Activated naive CD8-positive, alpha-beta T cell (primary cell): ENCODE data around the gene LCN9.

ENCODE experiments used
- H3K27ac Mint-ChIP-seq: one replicate; pipeline ENCODE4 v1.8.0; 2021; ENCODE audit warnings: mixed read lengths
- H3K27me3 Mint-ChIP-seq: one replicate; pipeline ENCODE4 v1.8.0; 2021; ENCODE audit warnings: mixed read lengths
- H3K36me3 Mint-ChIP-seq: one replicate; pipeline ENCODE4 v1.8.0; 2021; ENCODE audit warnings: mixed read lengths
- H3K4me1 Mint-ChIP-seq: one replicate; pipeline ENCODE4 v1.8.0; 2021; ENCODE audit warnings: low read depth, mixed read lengths
- H3K4me3 Mint-ChIP-seq: one replicate; pipeline ENCODE4 v1.8.0; 2021; ENCODE audit warnings: mild to moderate bottlenecking, mixed read lengths
- H3K9me3 Mint-ChIP-seq: one replicate; pipeline ENCODE4 v1.8.0; 2021; ENCODE audit warnings: low read depth, mixed read lengths

LCN9 gene

DNA sequence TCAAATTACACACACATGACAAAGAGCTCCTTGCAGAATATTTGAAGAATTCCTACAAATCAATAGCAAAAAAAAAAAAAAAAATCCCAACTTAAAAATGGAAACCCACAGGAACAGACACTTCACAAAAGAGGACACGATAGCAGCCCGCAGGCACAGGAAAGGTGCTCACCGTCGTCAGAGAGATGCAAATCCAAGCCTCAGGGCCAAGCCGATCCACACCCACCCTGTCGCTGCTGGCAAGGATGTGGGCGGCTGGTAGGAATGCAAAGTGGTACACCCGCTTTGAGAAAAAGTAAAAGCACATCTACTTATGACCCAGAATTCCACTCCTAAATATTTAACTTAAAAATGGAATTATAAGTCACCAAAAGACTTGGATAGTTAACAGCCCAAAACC is 10.8 kb downstream of the LCN9 start:
- peaks cover 2% of the 10 kb centered on the region for H3K27me3 Mint-ChIP-seq
- H3K4me1 Mint-ChIP-seq = no peaks in the 10 kb centered on the region
- no peak overlapping the region for H3K27ac Mint-ChIP-seq
- no peaks in the 10 kb centered on the region for H3K36me3 Mint-ChIP-seq
- H3K9me3 Mint-ChIP-seq = no peaks in the 10 kb centered on the region
- no peak overlapping the region for H3K4me3 Mint-ChIP-seq

DNA sequence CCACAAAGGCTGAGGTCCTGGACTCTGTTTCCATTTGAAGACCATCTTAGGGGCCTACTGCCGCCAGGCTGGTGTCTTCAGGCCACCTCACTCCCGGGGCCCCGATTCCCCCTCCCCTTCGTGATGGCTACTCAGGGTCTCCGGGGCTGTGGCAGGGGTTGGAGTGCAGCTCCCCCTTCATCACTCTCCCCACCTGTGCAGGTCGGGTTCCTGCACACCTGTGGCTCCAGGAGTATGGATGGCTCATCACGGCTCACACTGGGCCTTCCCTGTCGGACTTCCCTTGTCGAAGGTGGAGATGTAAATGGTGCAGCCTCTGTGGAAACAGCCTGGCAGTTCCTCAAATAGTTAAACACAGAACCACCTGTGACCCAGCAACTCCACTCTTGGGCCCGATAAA is 11.9 kb downstream of the LCN9 start:
- no peak overlapping the region for H3K27ac Mint-ChIP-seq
- H3K27me3 Mint-ChIP-seq = peaks cover 2% of the 10 kb centered on the region
- H3K9me3 Mint-ChIP-seq = no peaks in the 10 kb centered on the region
- no peaks in the 10 kb centered on the region for H3K4me1 Mint-ChIP-seq
- no peaks in the 10 kb centered on the region for H3K36me3 Mint-ChIP-seq
- H3K4me3 Mint-ChIP-seq = no peak overlapping the region

GRCh38 chr9:135676891-135677290 is 13.8 kb downstream of the LCN9 start:
- peaks cover 4% of the 10 kb centered on the region for H3K27me3 Mint-ChIP-seq
- H3K9me3 Mint-ChIP-seq = no peaks in the 10 kb centered on the region
- no peak overlapping the region for H3K4me3 Mint-ChIP-seq
- H3K27ac Mint-ChIP-seq = no peak overlapping the region
- H3K36me3 Mint-ChIP-seq = no peaks in the 10 kb centered on the region
- no peaks in the 10 kb centered on the region for H3K4me1 Mint-ChIP-seq

GRCh38 chr9:135677641-135678168 is 14.6 kb downstream of the LCN9 start:
- Mint-ChIP-seq H3K36me3 (no peaks in the 10 kb centered on the region), H3K4me1 (no peaks in the 10 kb centered on the region), H3K27me3 (peaks cover 2% of the 10 kb centered on the region), H3K9me3 (no peaks in the 10 kb centered on the region), H3K27ac (no peak overlapping the region), H3K4me3 (no peak overlapping the region)

GRCh38 chr9:135678236-135679017 is 15.3 kb downstream of the LCN9 start:
- Mint-ChIP-seq H3K9me3 (no peaks in the 10 kb centered on the region), H3K27ac (no peak overlapping the region), H3K27me3 (peaks cover 2% of the 10 kb centered on the region), H3K36me3 (no peaks in the 10 kb centered on the region), H3K4me1 (no peaks in the 10 kb centered on the region), H3K4me3 (no peak overlapping the region)

- H3K9me3 Mint-ChIP-seq = no peaks in the 10 kb centered on the region
- H3K4me3 Mint-ChIP-seq = no peak overlapping the region
- H3K4me1 Mint-ChIP-seq = no peaks in the 10 kb centered on the region
- peaks cover 2% of the 10 kb centered on the region for H3K27me3 Mint-ChIP-seq
- H3K36me3 Mint-ChIP-seq = no peaks in the 10 kb centered on the region
- no peak overlapping the region for H3K27ac Mint-ChIP-seq
These were observed 16.9 kb downstream of the LCN9 start for GRCh38 chr9:135680056-135680455.

- no peak overlapping the region for H3K4me3 Mint-ChIP-seq
- H3K9me3 Mint-ChIP-seq = no peaks in the 10 kb centered on the region
- H3K27me3 Mint-ChIP-seq = peaks cover 2% of the 10 kb centered on the region
- no peaks in the 10 kb centered on the region for H3K4me1 Mint-ChIP-seq
- H3K27ac Mint-ChIP-seq = no peak overlapping the region
- no peaks in the 10 kb centered on the region for H3K36me3 Mint-ChIP-seq
These were observed 18.1 kb downstream of the LCN9 start for GRCh38 chr9:135681161-135681560.

- Mint-ChIP-seq H3K4me3 (no peak overlapping the region), H3K4me1 (no peaks in the 10 kb centered on the region), H3K27me3 (peaks cover 2% of the 10 kb centered on the region), H3K9me3 (no peaks in the 10 kb centered on the region), H3K36me3 (no peaks in the 10 kb centered on the region), H3K27ac (no peak overlapping the region)
These were observed 20.4 kb downstream of the LCN9 start for GRCh38 chr9:135683401-135684034.

- H3K9me3 Mint-ChIP-seq = no peaks in the 10 kb centered on the region
- H3K4me1 Mint-ChIP-seq = no peaks in the 10 kb centered on the region
- H3K36me3 Mint-ChIP-seq = no peaks in the 10 kb centered on the region
- H3K27ac Mint-ChIP-seq = no peak overlapping the region
- no peak overlapping the region for H3K4me3 Mint-ChIP-seq
- H3K27me3 Mint-ChIP-seq = peaks cover 2% of the 10 kb centered on the region
These were observed 21.6 kb downstream of the LCN9 start for GRCh38 chr9:135684691-135685090.

- H3K36me3 Mint-ChIP-seq = no peaks in the 10 kb centered on the region
- no peaks in the 10 kb centered on the region for H3K4me1 Mint-ChIP-seq
- no peaks in the 10 kb centered on the region for H3K27me3 Mint-ChIP-seq
- no peak overlapping the region for H3K27ac Mint-ChIP-seq
- no peak overlapping the region for H3K4me3 Mint-ChIP-seq
- no peaks in the 10 kb centered on the region for H3K9me3 Mint-ChIP-seq
These were observed 24.1 kb downstream of the LCN9 start for GRCh38 chr9:135687216-135687615.

- Mint-ChIP-seq H3K4me3 (no peak overlapping the region), H3K36me3 (no peaks in the 10 kb centered on the region), H3K27me3 (no peaks in the 10 kb centered on the region), H3K4me1 (no peaks in the 10 kb centered on the region), H3K27ac (no peak overlapping the region), H3K9me3 (no peaks in the 10 kb centered on the region)
These were observed 25.9 kb downstream of the LCN9 start for GRCh38 chr9:135689011-135689410.

DNA sequence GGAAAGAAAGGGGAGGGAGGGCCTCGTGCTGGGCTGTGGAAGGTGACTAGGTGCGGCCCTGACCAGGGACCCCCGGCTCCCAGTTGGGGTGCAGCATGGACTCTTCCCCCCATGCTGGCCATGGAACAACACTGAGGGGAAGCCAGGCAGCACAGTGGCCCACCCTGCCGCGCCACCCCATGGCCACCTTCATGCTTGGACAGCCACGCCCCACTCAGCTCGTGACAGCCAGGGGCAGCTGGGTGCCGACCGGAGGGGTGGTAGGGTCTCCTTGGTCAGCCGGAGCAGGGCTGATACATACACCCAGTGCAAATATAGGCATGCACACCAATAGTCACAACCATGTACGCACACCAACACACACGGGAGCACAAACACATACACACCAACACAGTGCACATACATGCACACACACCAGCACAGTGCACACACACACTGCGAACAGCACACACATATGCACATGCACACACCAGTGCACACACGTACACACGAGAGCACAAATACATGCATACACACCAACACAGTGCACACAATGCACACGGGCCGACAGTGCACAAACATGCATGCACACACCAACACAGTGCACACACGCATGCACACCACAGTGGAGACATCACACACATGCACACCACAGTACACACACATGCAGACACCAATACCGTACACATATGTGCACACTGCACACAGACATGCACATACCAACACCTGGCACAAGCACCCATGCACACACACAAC is 27.9 kb downstream of the LCN9 start:
- Mint-ChIP-seq H3K27me3 (no peaks in the 10 kb centered on the region), H3K4me1 (no peaks in the 10 kb centered on the region), H3K36me3 (no peaks in the 10 kb centered on the region), H3K27ac (no peak overlapping the region), H3K9me3 (no peaks in the 10 kb centered on the region), H3K4me3 (no peak overlapping the region)

DNA sequence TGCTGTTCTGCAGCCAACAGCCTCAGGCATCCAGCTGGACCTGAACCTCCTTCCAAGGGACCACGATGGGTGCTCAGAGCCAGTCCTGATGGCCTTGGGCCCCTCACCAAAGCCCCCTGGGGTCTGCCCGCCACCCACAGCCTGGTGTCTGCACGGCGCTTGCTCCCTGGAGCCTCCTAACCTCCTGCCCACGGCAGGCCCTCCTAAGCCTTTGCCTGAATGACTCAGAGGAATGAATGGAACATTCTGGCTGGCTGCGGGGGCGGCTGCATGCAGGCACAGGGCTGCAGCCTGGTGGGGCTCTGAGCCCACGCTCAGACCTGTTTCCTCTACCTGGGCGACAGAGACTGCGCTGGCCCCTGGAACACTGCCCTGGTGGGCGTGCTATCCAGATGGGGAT is 29.3 kb downstream of the LCN9 start:
- Mint-ChIP-seq H3K27me3 (no peaks in the 10 kb centered on the region), H3K4me1 (no peaks in the 10 kb centered on the region)

DNA sequence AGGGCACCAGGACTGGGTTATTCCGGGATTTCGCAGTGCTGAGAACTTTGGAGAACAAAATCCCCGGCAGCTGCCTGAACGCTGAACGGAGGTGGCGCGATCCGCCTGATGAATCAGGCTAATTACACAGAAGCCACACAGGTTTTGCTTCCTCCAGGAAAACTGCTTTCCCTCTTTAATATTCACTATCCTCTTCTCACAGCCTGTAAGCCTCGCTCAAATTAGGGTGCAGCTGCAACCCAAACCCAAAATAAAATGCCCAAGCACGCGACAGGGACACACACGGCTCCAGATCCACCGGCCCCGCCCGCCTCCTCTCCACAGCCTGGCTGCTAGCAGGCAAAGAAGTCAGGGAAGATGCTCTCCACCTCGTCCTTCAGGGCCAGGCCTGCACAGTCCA is 30.2 kb downstream of the LCN9 start:
- H3K4me3 Mint-ChIP-seq = no peak overlapping the region
- no peaks in the 10 kb centered on the region for H3K36me3 Mint-ChIP-seq
- H3K27ac Mint-ChIP-seq = no peak overlapping the region
- H3K4me1 Mint-ChIP-seq = no peaks in the 10 kb centered on the region
- no peaks in the 10 kb centered on the region for H3K27me3 Mint-ChIP-seq
- H3K9me3 Mint-ChIP-seq = no peaks in the 10 kb centered on the region

More for the DNA sequence above, 29.3 kb downstream of the LCN9 start:
- Mint-ChIP-seq H3K36me3 (no peaks in the 10 kb centered on the region), H3K4me3 (no peak overlapping the region), H3K9me3 (no peaks in the 10 kb centered on the region), H3K27ac (no peak overlapping the region)

GRCh38 chr9:135693771-135694170 is 30.7 kb downstream of the LCN9 start:
- H3K4me3 Mint-ChIP-seq = no peak overlapping the region
- no peaks in the 10 kb centered on the region for H3K27me3 Mint-ChIP-seq
- H3K4me1 Mint-ChIP-seq = no peaks in the 10 kb centered on the region
- no peaks in the 10 kb centered on the region for H3K36me3 Mint-ChIP-seq
- no peaks in the 10 kb centered on the region for H3K9me3 Mint-ChIP-seq
- no peak overlapping the region for H3K27ac Mint-ChIP-seq
